HCT116 (cell line): ENCODE results near the gene ARTN. TPM values are rescaled to one million over a fixed set of nuclear protein-coding genes. Genes with fewer than 3 reads are reported as not detected.

Experiments used
- ATAC-seq: fragments of 200-7000 bp; cut with Tn5 transposase; 2 replicates; pipeline ENCODE4 v1.9.1; 2020; ENCODE audit warnings: mild to moderate bottlenecking, moderate library complexity
- BruUV-seq: library from RNA; stranded (reverse); fragments of 400-500 nt; replicated peaks from 2 replicates; lab custom pipeline; 2021; lab: Mats Ljungman, UMichigan
- CTCF ChIA-PET: fragments of 300-600 bp; sonication (Branson Sonifier 250); formaldehyde crosslinking; loops from one replicate; lab custom pipeline; 2021; ENCODE audit warnings: antibody characterized with exemption; lab: Charles Lee
- POLR2A ChIA-PET: fragments of 300-600, 350-600 bp; sonication (Branson Sonifier 250); formaldehyde crosslinking; loops from one replicate; lab custom pipeline; 2021; ENCODE audit warnings: antibody characterized with exemption; lab: Charles Lee
- RAD21 ChIA-PET, 2 experiments: fragments of 300-600 bp; sonication (Branson Sonifier 250); formaldehyde crosslinking; loops; one replicate each; lab custom pipeline; 2023; ENCODE audit warnings: low total read pairs in 2 of 2; ENCODE audit not compliant: uncharacterized antibody in 2 of 2, unreplicated experiment in 2 of 2, low non-redundant PET in 1 of 2; lab: Charles Lee
- DNase-seq: peaks from one replicate; pipeline ENCODE4 v3.0.0-alpha.2; 2010; ENCODE audit warnings: low read depth, low spot score
- H2AFZ ChIP-seq: fragments of 200-600 bp; shearing (Covaris generic), sonication (generic); 2 replicates; pipeline ENCODE4 v1.6.1; 2017; ENCODE audit warnings: low read depth, mixed run types, mixed read lengths, antibody characterized with exemption, low read length; ENCODE audit not compliant: poor library complexity, severe bottlenecking
- H3K27ac ChIP-seq: 2 replicates; pipeline ENCODE4 v1.5.1; 2012; ENCODE audit warnings: low read depth, low read length
- H3K27me3 ChIP-seq: fragments of 200-600 bp; sonication (generic); 2 replicates; pipeline ENCODE4 v1.6.1; 2016; ENCODE audit warnings: mixed run types, low read length, mixed read lengths; ENCODE audit not compliant: insufficient read depth
- H3K36me3 ChIP-seq, 2 experiments: fragments of 200-500 bp in 1 of 2; fragments of 200-600 bp in 1 of 2; sonication (Bioruptor generic) in 1 of 2; sonication (generic) in 1 of 2; 2 replicates each; pipeline versions ENCODE4 v1.5.1 to v1.6.1; 2014 to 2016; ENCODE audit warnings: low read length in 2 of 2, inconsistent platforms in 1 of 2, mixed read lengths in 1 of 2, mixed run types in 1 of 2; ENCODE audit not compliant: insufficient read depth in 2 of 2, control insufficient read depth in 1 of 2
- H3K4me1 ChIP-seq, 2 experiments: fragments of 200-600 bp in 1 of 2; sonication (generic) in 1 of 2; 2 replicates each; pipeline versions ENCODE4 v1.5.1 to v1.6.1; 2012 to 2017; ENCODE audit warnings: low read length in 2 of 2, inconsistent platforms in 1 of 2, mild to moderate bottlenecking in 1 of 2, mixed read lengths in 1 of 2, mixed run types in 1 of 2, moderate library complexity in 1 of 2; ENCODE audit not compliant: insufficient read depth in 2 of 2, control insufficient read depth in 1 of 2
- H3K4me2 ChIP-seq: fragments of 200-600 bp; sonication (generic); 2 replicates; pipeline ENCODE4 v1.6.1; 2017; ENCODE audit warnings: mixed run types, low read length, mixed read lengths
- H3K4me3 ChIP-seq, 2 experiments: fragments of 200-600 bp in 1 of 2; sonication (generic) in 1 of 2; replicated peaks in 1 of 2; 2 replicates each; pipeline ENCODE4 v1.5.1; 2011 to 2016; ENCODE audit warnings: low read length in 2 of 2, control low read depth in 1 of 2, low read depth in 1 of 2, mild to moderate bottlenecking in 1 of 2, mixed read lengths in 1 of 2, mixed run types in 1 of 2
- H3K79me2 ChIP-seq: fragments of 200-600 bp; sonication (generic); 2 replicates; pipeline ENCODE4 v1.6.1; 2017; ENCODE audit warnings: mild to moderate bottlenecking, mixed run types, low read length, moderate library complexity, mixed read lengths; ENCODE audit not compliant: insufficient read depth
- H3K9ac ChIP-seq: fragments of 200-600 bp; sonication (generic); 2 replicates; pipeline ENCODE4 v1.6.1; 2016; ENCODE audit warnings: low read length, mixed read lengths
- H3K9me2 ChIP-seq: fragments of 200-600 bp; sonication (generic), shearing (Covaris generic); 2 replicates; pipeline ENCODE4 v1.6.1; 2017; ENCODE audit warnings: mixed run types, mild to moderate bottlenecking, moderate library complexity; ENCODE audit not compliant: insufficient read depth
- H3K9me3 ChIP-seq, 2 experiments: fragments of 200-500 bp in 1 of 2; fragments of 200-600 bp in 1 of 2; sonication (Bioruptor generic) in 1 of 2; sonication (generic) in 1 of 2; 2 replicates each; pipeline ENCODE4 v1.6.1; 2014 to 2017; ENCODE audit warnings: low read length in 2 of 2, mixed read lengths in 2 of 2, inconsistent platforms in 1 of 2, low read depth in 1 of 2, mild to moderate bottlenecking in 1 of 2, mixed run types in 1 of 2, moderate library complexity in 1 of 2; ENCODE audit not compliant: control insufficient read depth in 1 of 2, insufficient read depth in 1 of 2
- H4K20me1 ChIP-seq: fragments of 200-600 bp; sonication (generic), shearing (Covaris generic); 2 replicates; pipeline ENCODE4 v1.6.1; 2017; ENCODE audit warnings: mixed run types, mild to moderate bottlenecking, moderate library complexity; ENCODE audit not compliant: insufficient read depth
- EZH2 ChIP-seq: fragments of 200-600 bp; sonication (generic); IDR thresholded peaks from 2 replicates; pipeline ENCODE4 v1.6.1; 2017; ENCODE audit warnings: antibody characterized with exemption, mixed run types
- JUND ChIP-seq: IDR thresholded peaks from 2 replicates; pipeline ENCODE4 v1.6.1; 2012
- MAX ChIP-seq: IDR thresholded peaks from 2 replicates; pipeline ENCODE4 v1.6.1; 2012
- POLR2AphosphoS5 ChIP-seq: IDR thresholded peaks from 2 replicates; pipeline ENCODE4 v1.6.1; 2011; ENCODE audit warnings: mild to moderate bottlenecking, low read depth, low read length, moderate library complexity
- RAD21 ChIP-seq: IDR thresholded peaks from 2 replicates; pipeline ENCODE4 v1.6.1; 2012; ENCODE audit warnings: low read depth, mild to moderate bottlenecking
- REST ChIP-seq: IDR thresholded peaks from 2 replicates; pipeline ENCODE4 v1.6.1; 2012; ENCODE audit warnings: low read depth
- SIN3A ChIP-seq: IDR thresholded peaks from 2 replicates; pipeline ENCODE4 v1.6.1; 2012; ENCODE audit warnings: low read depth
- YY1 ChIP-seq: IDR thresholded peaks from 2 replicates; pipeline ENCODE4 v1.6.1; 2011; ENCODE audit warnings: low read length, low read depth, moderate library complexity, mild to moderate bottlenecking; ENCODE audit not compliant: insufficient replicate concordance; ENCODE audit errors: extremely low read depth
- ZFX ChIP-seq: fragments of 450-650 bp; IDR thresholded peaks from 2 replicates; pipeline ENCODE4 v1.6.1; 2017
- intact Hi-C: fragments of 100-400 bp; cut with micrococcal nuclease; formaldehyde crosslinking; loops from 2 replicates; pipeline ENCODE4 v1.10.0; 2022
- total RNA-seq: library from RNA; stranded (reverse); gene quantifications from one replicate; pipeline ENCODE4 v1.2.1, GENCODE V29; 2021; ENCODE audit not compliant: unreplicated experiment

ARTN gene
- total RNA-seq, 1 experiment from 2014 or later = 36.4 TPM

GRCh38 chr1:43910343-43910742 lies 23.3 kb upstream of the ARTN start:
- H4K20me1 ChIP-seq = no peaks in the 10 kb centered on the region
- H3K9me3 ChIP-seq = no peaks in the 10 kb centered on the region
- H3K9me2 ChIP-seq = no peaks in the 10 kb centered on the region
- ChIA-PET POLR2A (no interaction called here), CTCF (interaction anchor here (2.1 to 4.5 kb wide), 2 partner anchors 24 to 147 kb away, joined by 8 to 20 read pairs; partner anchors contain the start of gene ARTN), RAD21 (interaction anchor here (0.7 to 0.9 kb wide), 3 partner anchors 100 to 147 kb away, joined by 3 read pairs; no protein-coding TSS in a partner anchor)
- peaks cover 0 to 26% of the 10 kb centered on the region in 2 experiments; a peak in 2 of 4 replicates for H3K4me1 ChIP-seq
- H3K79me2 ChIP-seq = no peaks in the 10 kb centered on the region
- no TSS peak for BruUV-seq
- H3K4me3 ChIP-seq = no peak overlapping the region
- intact Hi-C loops = no loop called here
- H3K27ac ChIP-seq = no peak overlapping the region
- TF ChIP-seq POLR2AphosphoS5 = no peak
- TF ChIP-seq RAD21 = peak; percentile 41
- peaks cover 9% of the 10 kb centered on the region; the same call in 1 of the 2 replicates for H3K27me3 ChIP-seq
- H3K4me2 ChIP-seq = no peak overlapping the region
- no peaks in the 10 kb centered on the region for H3K36me3 ChIP-seq
- H2AFZ ChIP-seq = no peak overlapping the region
- ATAC-seq = no peak
- no peak overlapping the region for H3K9ac ChIP-seq
- DNase-seq = no peak

GRCh38 chr1:43912607-43913006 lies 21.0 kb upstream of the ARTN start:
- Histone ChIP-seq H3K36me3 (no peaks in the 10 kb centered on the region), H3K27ac (no peak overlapping the region), H2AFZ (no peak overlapping the region), H3K9me2 (peaks cover 3% of the 10 kb centered on the region; the same call in 1 of the 2 replicates), H3K4me1 (peaks cover 0 to 33% of the 10 kb centered on the region in 2 experiments; a peak in 2 of 4 replicates), H3K9me3 (no peaks in the 10 kb centered on the region), H3K27me3 (no peaks in the 10 kb centered on the region), H4K20me1 (no peaks in the 10 kb centered on the region), H3K79me2 (no peaks in the 10 kb centered on the region), H3K4me2 (peak overlapping the region; percentile 25; the same call in 1 of the 2 replicates), H3K4me3 (no peak overlapping the region), H3K9ac (no peak overlapping the region)
- DNase-seq = no peak
- RAD21 ChIA-PET = no interaction called here
- CTCF ChIA-PET = interaction anchor here (4.7 kb wide), 1 partner anchor 18 kb away, joined by 21 read pairs; no protein-coding TSS in a partner anchor
- POLR2A ChIA-PET = interaction anchor here (1.1 to 1.5 kb wide), 2 partner anchors 17 to 21 kb away, joined by 3 to 5 read pairs; partner anchors contain the start of gene ARTN
- intact Hi-C loops = no loop called here
- BruUV-seq = no TSS peak
- TF ChIP-seq SIN3A (no peak), YY1 (no peak), REST (no peak), JUND (no peak), EZH2 (no peak), MAX (no peak), POLR2AphosphoS5 (no peak), ZFX (no peak; the same call in 1 of the 2 replicates)
- peak; percentile 29; the same call in 1 of the 2 replicates for ATAC-seq
